Neural cell (in vitro differentiated cells): Measurements from ENCODE around the gene AMPD2.

Experiments used
- CTCF ChIP-seq: fragments of 450-650 bp; IDR thresholded peaks from 2 replicates; pipeline ENCODE4 v1.5.1; 2014; ENCODE audit warnings: antibody characterized with exemption, mild to moderate bottlenecking, moderate library complexity; ENCODE audit not compliant: poor library complexity, severe bottlenecking
- EP300 ChIP-seq: fragments of 450-650 bp; conservative IDR thresholded peaks from 2 replicates; pipeline ENCODE4 v1.6.1; 2014; ENCODE audit warnings: antibody characterized with exemption, mild to moderate bottlenecking, moderate library complexity; ENCODE audit not compliant: poor library complexity, severe bottlenecking
- EZH2 ChIP-seq: fragments of 200-600, 300-800 bp; shearing (Covaris generic), sonication (generic); IDR thresholded peaks from 2 replicates; pipeline ENCODE4 v1.6.1; 2014; ENCODE audit warnings: antibody characterized with exemption, low read length, borderline replicate concordance, mild to moderate bottlenecking; ENCODE audit not compliant: insufficient read depth, poor library complexity, severe bottlenecking
- POLR2AphosphoS5 ChIP-seq: IDR thresholded peaks from 2 replicates; pipeline ENCODE4 v1.6.1; 2012

- TF ChIP-seq POLR2AphosphoS5 (no peak), CTCF (no peak), EP300 (no peak), EZH2 (no peak)
Observed at GRCh38 chr1:109639063-109639840, 19.6 kb downstream of the AMPD2 start.
